Peyer's patch (tissue), 4 donors: ENCODE measurements around the gene HOXD8.

Experiments used
- CTCF ChIP-seq, 6 experiments: fragments of 450-650 bp in 4 of 6; fragments of 200-600 bp in 2 of 6; sonication (generic) in 1 of 6; IDR thresholded peaks; one replicate each; pipeline ENCODE4 v1.5.1; 2017 to 2019; ENCODE audit warnings: antibody characterized with exemption in 6 of 6, mild to moderate bottlenecking in 3 of 6, moderate library complexity in 1 of 6
- POLR2A ChIP-seq, 2 donors: fragments of 450-650 bp; IDR thresholded peaks; one replicate each; pipeline ENCODE4 v1.5.1; 2017; ENCODE audit warnings: antibody characterized with exemption in 2 of 2, mild to moderate bottlenecking in 2 of 2, moderate library complexity in 2 of 2

GRCh38 chr2:176160986-176161824 lies 31.7 kb downstream of the HOXD8 start:
- no peak for TF ChIP-seq POLR2A (IDR thresholded peaks at IDR 0.05)
- no peak for TF ChIP-seq CTCF (IDR thresholded peaks at IDR 0.05)
